ENCODE measurements around the gene CNTN5.

The CNTN5 gene

DNA sequence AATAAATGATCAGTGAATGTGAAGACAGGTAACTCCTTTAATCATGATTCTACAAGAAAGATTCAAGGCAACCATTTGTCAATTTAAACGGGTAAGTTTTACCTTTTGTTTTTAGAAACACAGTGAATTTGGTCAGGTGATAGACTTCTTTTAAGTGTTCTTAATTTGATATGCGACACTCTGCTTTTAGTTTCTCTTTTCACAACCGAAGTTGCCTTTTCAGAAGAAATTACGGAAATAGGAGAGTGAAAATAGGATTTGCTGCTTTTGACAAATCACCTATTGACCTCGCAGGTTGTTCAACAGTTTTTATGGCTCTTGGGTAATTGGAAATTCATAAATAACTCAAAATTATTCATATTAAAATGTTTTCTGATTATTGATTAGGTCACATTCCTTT lies 142.1 kb downstream of the CNTN5 start:
- no peak for DNase-seq (ENCODE audit: low read depth in 1 of 2, low spot score in 1 of 2)

DNA sequence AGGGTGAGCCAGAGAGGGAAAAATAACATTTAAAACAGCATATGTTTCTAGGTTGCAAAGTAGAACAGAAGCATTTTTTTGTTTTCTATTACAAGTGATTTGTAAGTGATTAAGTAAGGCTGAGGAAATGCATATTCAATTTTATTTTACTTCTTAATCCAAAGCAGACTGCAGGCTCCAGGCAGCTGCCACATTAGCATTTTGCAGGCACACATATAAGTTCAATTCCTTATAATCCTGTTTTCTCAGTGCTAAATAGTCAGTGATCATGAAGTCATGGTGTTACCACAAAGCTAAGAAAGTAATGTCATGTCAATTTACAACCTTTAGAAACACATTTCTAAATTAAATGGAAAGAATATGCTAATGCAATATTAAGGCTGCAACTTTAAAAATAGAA lies 149.8 kb downstream of the CNTN5 start:
- DNase-seq (ENCODE audit: low read depth in 1 of 2, low spot score in 1 of 2) = no peak

DNA sequence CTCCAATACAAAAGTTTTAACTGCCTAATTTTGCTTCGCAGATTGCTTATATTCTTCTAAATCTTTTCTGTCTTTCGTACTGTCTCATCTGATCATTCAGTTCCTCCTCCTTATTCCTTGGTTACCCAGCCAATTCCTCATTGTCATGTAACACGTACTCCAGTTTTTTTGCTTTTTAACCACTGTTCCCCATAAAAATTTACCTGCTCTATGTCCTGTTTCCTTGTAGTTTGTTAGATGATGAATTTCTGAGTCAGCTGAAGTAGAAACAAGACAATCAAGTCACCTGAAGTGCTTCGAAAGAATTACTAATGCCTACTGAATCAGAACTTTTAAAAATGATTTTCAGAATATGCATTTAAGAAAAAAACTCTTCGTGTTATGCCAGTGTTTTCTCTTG lies 150.6 kb downstream of the CNTN5 start:
- DNase-seq (ENCODE audit: low read depth in 1 of 2, low spot score in 1 of 2) = no peak

DNA sequence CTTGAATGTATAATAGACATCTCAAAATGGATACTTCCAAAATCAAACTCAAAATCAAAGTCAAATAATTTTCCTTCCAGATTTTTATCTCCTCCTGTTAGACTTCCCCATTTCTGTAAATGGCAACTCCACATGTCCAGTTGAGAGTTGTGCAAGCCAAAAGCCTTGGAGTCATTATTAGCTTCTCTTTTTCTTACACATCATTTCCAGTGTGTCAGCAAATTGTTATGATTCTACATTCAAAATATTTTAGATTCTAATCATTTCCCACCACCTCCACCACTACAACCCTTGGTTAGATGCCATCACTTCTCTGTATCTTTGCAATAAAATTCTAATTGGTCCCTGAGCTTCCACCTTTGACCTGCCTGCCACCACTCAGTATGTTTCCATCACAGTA lies 155.7 kb downstream of the CNTN5 start:
- DNase-seq (ENCODE audit: low read depth in 1 of 2, low spot score in 1 of 2) = no peak

DNA sequence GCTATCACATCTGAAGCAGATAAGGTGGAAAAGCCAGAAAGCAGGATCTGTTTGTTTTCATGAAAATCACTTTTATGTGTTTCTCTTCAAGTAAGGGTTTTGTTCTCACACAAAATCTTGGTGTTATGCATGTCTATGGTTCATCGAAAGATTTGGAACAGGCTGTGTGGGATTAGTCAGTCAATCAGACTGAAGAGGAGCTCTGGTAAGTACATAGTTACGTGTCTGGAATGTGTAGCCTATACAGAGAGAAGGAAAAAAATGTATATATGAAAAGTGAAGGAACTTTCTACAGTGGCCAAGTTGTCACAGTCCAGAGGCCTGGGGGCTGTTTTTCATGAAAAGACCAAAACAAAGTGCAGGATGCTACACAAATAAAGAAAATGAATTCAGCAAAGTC lies 156.7 kb downstream of the CNTN5 start:
- no peak for DNase-seq (ENCODE audit: low read depth in 1 of 2, low spot score in 1 of 2)

DNA sequence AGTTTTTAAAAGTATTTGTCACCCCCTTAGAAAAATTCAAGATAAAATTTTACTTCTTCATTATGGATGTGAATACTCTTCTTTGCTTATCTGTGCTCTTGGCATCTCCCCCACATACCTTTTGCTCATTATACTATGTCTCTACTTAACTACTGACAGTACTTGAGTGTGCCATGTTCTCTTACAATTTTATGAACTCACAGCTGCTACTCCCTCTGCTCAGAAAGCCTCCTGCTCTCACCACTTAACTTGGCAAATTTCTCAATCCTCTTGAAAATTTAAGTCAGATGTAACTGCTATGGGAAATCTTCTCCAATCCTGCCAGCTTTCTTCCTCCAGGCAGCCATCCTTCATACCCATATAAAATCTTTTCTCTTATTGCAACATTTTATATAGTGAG lies 163.4 kb downstream of the CNTN5 start:
- DNase-seq (ENCODE audit: low read depth in 1 of 2, low spot score in 1 of 2) = no peak

DNA sequence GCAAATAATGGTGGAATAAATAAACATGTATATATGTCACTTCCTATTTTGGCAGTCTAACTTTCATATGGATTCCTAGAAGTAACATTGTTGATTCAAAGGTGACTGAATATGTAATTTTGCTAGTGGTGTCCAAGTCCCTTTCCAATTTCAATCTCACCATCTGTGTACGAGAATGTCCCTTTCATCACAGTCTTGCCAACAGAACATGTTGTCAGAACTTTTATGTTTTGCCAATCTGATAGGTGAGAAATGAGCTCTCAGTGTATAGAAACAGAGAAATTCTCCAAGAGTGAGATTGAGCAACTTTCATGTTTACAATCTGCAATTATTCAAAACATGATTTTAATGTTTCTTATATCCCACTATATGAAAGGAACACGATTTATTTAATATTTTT lies 167.5 kb downstream of the CNTN5 start:
- DNase-seq (ENCODE audit: low read depth in 1 of 2, low spot score in 1 of 2) = no peak

DNA sequence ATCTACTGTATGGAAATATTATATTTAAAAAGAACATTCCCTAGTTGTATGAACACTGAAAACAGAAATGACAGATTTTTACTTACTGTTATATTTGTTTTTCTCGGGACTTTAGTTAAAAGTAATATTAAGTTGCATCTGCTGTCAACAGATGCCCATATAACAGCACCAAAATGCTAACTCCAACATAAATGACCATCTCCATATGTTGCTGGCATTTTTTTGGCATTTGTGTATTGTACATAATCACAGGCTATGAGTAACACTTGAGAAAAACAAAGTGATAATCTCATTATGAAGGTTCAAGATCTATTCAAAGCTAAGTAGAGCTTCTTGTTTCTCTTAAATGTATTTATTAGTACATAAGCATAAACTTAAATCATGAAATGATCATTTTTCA lies 172.0 kb downstream of the CNTN5 start:
- no peak for DNase-seq (ENCODE audit: low read depth in 1 of 2, low spot score in 1 of 2)

DNA sequence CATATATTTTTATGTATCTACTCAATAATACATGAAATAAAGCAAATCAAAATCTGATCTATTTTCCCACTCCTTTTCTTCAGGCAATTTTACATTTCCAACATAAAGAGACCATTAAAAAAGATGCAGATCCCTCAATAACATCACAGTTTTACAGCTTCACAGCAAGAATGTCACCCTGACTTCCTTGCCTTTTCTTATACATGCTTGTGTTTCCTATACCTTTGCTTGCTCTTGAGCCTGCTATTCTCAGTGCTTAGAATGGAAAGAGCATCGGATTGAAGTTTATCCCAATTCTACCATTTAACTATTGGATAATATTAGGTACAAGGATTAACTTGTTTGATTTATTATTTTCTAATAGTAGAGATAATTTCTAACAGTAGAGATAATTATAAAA lies 176.7 kb downstream of the CNTN5 start:
- no peak for DNase-seq (ENCODE audit: low read depth in 1 of 2, low spot score in 1 of 2)

DNA sequence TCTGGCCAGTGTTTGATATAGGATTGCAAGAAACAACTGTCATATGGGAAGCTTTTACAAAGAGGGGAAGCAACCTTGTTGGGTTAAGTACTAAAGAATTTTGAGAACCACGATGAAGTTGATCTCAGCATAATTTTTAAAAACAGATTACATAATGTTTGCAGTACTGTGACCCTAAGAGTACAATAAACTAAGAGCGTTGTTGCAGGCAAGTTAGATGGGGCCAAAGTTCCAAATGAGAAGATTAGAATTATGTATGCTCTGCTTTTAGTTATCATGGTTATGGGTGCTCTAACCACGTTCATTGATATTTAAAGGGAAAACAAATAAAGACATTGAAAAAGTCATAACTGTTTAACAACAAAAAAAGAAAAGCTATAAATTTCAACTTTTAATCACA lies 177.5 kb downstream of the CNTN5 start:
- DNase-seq (ENCODE audit: low read depth in 1 of 2, low spot score in 1 of 2) = no peak

DNA sequence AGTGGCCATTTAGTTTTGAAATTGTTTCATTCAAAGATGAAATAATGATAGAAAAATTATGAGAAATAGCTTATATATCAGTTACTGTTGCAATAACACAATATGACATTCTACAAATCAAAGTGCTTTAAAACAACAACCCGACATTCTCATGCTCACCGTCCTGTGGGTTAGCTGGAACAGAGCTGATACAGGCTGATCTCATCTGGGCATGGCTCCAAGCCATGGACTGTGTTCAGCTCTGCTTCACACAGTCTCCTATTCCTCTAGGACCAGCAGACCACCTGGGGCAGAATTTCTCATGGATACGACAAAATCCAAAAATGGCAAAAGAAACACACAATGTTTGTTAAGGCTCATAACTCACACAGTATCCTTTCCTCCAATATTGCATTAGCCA lies 178.6 kb downstream of the CNTN5 start:
- DNase-seq (ENCODE audit: low read depth in 1 of 2, low spot score in 1 of 2) = no peak

DNA sequence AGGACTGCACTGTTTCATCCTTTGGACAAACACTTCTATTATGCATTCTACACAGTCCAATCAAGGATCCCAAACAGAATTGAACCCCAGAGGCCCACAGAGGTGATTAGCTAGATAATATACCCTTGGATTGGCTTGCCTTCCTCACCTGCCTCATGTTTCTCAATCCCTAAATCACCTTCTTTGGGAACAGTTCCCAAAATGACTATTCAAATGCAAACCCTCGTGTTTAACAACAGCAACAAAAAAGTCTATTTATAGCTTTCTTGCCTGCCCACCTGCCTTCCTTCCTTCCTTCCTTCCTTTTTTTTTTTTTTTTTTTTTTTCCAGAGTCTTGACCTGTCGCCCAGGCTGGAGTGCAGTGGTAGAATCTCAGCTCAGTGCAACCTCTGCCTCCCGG lies 180.0 kb downstream of the CNTN5 start:
- no peak for DNase-seq (ENCODE audit: low read depth in 1 of 2, low spot score in 1 of 2)

DNA sequence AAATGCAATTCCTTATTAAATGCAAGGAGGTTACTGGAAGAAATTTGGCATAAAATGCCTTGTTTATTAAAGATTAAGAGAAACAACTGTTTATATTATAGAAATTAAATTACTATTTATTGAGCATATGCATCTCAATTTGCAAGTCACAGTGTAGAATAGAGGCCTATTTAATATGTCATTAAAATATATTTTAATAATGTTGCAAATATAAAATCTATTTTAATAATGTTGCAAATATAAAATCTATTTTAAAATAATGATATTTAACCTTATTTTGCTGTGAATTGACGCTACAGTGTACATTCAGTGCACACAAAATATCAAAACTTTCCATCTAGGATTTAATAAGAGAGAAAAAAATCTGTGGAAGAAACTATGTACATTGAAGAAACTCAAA lies 188.1 kb downstream of the CNTN5 start:
- no peak for DNase-seq (ENCODE audit: low read depth in 1 of 2, low spot score in 1 of 2)

DNA sequence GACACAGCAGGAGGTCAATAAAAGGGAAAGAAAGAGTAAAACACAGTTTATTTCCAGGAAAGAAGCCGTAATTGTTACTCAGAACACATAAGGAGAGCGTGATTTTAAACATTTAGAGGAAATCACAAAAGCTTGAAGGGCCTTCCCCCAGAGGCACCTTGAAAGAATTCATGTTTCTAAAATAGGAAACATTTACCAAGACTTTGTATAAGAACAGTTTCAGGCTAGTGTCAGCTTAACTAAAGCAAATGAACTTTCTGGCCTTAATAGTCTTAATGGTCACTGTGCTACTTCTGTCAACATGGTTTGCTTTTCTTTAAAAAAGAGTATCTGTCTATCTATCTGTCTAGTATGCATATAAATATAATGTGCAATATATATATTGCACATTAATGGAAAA lies 208.8 kb downstream of the CNTN5 start:
- DNase-seq (ENCODE audit: low read depth in 1 of 2, low spot score in 1 of 2) = no peak

DNA sequence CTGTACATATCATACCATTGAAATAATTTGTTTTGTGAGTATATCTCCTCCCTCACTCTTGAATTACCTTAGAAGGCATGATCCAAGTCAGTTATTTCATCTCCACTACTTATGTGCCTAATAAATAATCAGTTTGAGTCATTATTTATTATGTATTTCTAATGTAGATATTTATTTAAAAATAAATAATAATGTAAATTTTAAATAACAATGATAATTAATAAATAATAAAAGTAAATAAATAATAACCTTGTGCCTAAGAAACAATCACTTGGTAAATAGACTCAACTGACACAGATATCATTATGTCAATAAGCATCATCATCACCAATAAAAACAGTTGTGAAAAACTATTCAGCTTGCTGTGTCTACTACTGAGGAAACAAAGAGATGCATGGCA lies 213.8 kb downstream of the CNTN5 start:
- DNase-seq (ENCODE audit: low read depth in 1 of 2, low spot score in 1 of 2) = no peak

DNA sequence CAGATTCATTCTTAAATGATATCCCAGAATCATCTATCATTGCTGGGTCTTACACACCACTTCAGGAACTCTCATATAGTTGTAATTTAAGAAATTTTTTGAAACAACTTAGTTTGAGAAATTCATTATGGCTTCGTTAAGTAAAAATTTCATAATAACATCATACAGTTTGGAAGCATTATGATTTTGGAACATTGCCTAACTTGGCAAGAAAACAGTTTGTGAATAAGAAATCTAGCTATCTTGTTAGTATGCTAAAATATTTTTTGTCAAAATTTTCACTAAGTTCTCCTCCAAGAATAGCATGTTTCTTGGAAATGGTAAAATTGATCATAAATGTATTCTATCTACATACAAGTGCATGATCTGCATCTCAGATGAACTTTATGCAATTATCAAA lies 217.7 kb downstream of the CNTN5 start:
- no peak for DNase-seq (ENCODE audit: low read depth in 1 of 2, low spot score in 1 of 2)

DNA sequence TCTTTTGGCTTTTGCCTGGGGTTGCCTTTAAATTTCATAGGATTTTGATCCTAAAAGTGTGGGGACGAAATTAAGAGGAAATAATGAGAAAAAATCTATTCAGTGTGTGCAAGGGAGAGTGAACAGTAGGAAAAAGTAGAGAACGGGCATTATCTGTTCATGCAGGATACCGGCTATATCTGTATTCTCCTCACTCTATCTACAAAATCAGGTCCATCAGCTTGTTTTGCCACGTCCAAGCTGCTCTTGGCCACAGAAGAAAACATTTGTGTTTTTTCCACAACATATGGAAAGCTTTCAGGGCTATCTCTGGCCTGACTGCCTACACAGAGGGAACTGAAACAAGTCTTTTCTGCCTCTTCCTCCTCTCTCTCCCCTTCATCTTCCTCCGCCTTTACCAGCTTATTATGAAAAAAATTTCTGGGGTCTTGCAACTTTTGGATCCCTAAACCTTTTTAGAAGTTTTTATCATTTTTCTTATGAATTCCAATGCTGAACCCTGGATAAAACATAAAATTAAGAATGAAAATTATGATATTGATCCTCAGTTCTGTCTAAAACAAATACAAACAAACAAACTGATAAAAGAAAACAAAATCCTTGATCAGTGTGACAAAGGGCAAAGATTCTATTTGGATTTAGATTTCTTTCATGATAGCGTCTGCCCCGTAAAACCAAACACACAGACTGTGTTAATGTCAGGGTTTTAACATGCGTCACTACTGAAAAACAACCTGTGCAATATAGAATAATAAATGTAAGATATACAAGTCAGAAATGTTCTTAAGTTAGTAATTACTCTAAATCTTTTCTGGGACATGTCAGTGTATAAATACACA lies 219.7 kb downstream of the CNTN5 start:
- DNase-seq (ENCODE audit: low read depth in 1 of 2, low spot score in 1 of 2) = no peak

DNA sequence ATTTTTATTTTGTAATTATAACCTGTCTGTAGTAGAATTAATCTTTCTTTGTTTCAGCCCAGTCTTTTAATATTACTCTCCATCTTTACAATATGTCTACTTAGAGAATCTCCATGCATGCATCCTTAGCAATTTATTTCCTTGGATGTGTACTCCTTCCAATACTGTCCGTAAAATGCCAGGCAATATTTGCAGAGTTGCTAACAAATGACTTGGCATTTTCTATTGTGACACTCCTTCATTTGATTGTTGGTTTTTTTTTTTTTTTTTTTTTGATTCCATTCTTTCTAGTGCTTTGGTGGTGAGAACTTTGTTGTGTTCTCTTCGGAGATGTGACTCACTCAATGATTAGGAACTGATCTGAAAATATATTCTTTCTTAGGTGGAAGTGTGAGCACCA lies 220.3 kb downstream of the CNTN5 start:
- DNase-seq (ENCODE audit: low read depth in 1 of 2, low spot score in 1 of 2) = no peak

DNA sequence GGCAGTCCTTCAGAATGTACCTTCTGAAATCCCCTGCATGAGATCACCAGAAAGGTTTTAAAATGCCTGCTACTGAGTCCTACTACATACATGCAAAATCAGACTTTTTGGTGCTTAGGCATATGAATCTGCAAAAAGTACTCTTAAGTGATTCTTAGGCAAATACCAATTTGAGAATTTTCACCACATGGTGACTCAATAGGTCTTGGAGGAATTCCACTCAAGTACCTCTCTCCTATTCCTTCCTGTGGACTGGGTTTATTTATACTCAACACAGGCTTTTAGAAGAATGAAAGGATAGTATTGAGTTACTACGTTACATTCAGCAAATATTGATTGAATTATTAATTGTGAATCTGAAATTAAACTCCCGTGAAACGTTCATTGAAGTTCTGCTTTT lies 223.9 kb downstream of the CNTN5 start:
- DNase-seq (ENCODE audit: low read depth in 1 of 2, low spot score in 1 of 2) = no peak

DNA sequence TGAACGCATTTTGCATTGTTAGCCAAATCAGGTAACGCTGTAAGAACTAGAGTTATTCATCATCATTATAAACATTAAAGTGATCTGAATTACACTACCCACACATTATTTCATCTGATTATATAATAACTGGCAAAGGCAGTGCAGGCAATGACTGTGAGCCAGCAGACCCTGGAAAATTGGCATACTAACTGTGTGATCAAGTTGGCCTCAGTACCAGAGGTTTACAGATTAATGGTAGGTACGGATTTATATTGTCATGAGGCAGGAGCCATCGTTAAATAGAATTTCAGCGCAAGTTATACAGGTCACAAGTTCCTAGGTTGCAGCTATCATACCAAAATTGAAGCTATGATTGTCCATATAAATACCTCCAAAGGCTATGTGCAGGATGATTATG lies 225.4 kb downstream of the CNTN5 start:
- DNase-seq (ENCODE audit: low read depth in 1 of 2, low spot score in 1 of 2) = no peak

DNA sequence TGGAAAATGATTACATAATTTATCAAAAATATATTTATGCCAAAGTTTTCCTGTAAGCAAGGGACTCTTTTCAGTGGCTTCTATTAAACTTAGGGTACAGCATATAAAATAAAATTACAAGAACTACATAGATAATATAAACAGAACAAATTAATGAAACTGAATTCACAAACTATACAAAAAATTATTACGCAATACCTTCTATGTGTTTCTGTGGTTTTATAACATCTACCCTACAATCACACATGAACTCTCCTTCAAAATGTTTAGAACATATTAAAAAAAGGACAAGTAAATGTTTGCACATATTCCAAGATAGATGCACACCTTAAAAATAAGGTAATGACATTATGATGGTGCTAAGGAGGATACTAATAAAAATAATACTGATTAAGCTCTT lies 235.9 kb downstream of the CNTN5 start:
- DNase-seq (ENCODE audit: low read depth in 1 of 2, low spot score in 1 of 2) = no peak

DNA sequence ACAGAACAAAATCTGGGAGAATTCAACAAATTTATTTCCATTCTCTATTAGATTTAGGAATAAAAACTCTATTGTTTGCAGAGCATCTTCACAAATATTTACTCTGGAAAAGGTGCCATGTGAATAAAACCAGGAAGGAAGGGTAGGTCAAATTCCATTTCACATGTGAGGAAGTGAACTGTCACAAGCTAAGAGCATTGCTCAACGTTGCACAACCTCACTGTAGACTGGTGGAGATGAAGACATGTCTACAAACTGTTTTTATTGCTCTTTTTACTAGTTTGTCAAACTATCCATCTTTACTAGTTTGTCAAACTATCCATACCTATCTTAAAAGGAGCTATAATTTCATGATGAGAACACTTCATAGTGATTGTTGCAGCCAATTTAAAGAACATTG lies 236.4 kb downstream of the CNTN5 start:
- no peak for DNase-seq (ENCODE audit: low read depth in 1 of 2, low spot score in 1 of 2)

DNA sequence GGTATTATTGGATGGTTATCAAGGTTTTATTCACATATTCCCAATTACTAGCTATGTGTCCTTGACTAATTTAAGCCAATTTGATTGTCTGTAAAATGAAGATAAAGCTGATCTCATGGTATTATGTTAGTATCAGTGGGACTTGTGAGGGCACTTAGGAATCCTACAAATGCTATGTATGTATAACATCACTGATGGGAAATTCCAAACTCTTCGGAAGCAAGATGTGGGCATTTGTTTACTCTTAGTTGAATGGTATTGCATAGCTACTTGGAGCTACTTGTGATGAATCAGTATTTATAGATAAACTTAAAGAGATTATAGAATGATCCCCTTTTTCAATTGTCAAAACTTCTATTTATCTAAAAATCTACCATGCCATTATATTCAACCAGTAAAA lies 239.9 kb downstream of the CNTN5 start:
- DNase-seq (ENCODE audit: low read depth in 1 of 2, low spot score in 1 of 2) = no peak

DNA sequence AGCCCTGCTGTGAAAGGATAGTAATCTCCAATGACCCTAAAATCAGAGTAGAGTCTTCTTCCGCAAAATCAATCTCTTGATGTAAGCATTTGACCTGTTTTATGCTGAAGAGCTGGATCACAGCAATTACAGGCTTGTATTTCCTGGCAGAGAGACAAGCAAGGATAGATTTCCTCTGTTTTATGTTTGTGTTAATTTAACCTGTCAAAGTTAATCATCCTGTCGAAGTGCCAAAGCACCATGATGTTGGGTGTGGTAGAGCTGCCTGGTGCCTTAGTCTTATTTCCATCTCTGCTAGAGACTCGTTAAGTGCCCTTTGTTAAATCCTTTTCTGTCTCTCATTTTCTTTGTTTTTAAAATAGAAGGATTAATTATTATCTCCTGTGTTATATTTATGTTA lies 248.1 kb downstream of the CNTN5 start:
- no peak for DNase-seq (ENCODE audit: low read depth in 1 of 2, low spot score in 1 of 2)
